GM21526 (cell line): ENCODE data around the gene TMEM100.
"Not testable (repeated sequence)": the region's sequence is repeated elsewhere in the genome, so short reads cannot be mapped to it uniquely, and the experiment has no call there.

Source experiments
- ATAC-seq: cut with Tn5 transposase; IDR thresholded peaks from one replicate; pipeline ENCODE4 v1.9.1; 2021; ENCODE audit warnings: moderate library complexity; ENCODE audit not compliant: unreplicated experiment, low FRiP score

TMEM100 gene

DNA sequence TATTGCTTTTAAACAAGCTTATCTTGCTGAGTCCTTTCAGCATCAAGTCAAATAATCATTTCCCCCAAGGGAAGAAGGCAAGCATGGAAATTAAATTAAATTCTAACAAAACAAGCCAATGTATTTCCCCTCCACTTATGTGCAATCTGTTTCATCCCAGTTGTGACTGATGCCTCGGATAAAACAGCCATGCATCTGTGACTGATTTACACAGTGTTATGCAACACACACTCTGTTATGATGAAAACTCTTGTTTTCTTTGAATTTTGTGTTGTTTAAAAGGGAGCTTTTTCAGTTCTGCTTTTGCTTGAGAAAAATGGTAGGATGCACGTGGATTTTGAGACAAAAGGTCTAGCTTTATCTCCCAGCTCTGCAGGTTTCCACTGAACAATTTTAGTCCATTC lies 32.6 kb downstream of the TMEM100 start:
- ATAC-seq: no peak

DNA sequence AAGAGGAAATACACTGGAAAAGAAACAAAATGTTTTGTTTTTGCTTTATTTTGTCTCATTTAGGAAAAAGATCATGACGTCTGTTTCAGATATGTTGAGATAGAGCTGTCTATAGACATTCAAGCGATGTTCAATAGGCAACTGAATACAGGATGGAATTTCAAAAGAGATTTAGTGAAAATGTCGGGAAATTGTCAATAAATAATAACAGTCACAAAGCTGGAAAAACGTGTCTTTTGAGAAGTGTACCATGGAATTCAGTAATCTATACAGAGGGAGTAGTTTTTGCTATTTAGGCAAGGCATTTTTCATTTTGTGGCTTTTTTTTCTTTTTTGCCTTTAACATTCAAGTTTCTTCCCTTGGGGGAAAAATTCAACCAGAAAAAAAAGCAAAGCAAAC lies 33.0 kb downstream of the TMEM100 start:
- no peak for ATAC-seq

DNA sequence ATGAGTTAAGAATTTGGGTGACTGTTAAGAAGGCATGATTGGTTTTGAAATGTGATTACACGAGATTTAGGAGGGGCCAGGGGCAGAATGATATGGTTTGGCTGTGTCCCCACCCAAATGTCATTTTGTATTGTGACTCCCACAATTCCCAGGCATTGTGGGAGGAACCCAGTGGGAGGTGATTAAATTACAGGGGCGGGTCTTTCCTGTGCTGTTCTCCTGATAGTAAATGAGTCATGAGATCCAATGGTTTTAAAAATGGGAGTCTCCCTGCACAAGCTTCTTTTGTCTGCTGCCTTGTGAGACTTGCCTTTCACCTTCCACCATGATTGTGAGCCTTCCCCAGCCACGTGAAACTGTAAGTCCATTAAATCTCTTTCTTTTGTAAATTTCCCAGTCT lies 34.6 kb downstream of the TMEM100 start:
- ATAC-seq: no peak

DNA sequence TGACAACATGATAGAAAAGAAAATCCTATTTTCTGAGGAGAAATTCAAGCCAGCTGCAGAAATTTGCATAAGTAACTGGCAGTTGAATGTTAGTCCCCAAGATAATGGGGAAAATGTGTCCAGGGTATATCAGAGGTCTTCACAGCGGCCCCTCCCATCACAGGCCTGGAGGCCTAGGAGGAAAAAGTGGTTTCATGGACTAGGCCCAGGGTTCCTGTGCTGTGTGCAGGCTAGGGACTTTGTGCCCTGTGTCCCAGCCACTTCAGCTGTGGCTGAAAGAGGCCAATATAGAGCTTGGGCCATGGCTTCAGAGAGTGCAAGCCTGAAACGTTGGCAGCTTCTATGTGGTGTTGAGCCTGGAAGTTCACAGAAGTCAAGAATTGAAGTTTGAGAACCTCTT lies 35.6 kb downstream of the TMEM100 start:
- ATAC-seq: no peak

DNA sequence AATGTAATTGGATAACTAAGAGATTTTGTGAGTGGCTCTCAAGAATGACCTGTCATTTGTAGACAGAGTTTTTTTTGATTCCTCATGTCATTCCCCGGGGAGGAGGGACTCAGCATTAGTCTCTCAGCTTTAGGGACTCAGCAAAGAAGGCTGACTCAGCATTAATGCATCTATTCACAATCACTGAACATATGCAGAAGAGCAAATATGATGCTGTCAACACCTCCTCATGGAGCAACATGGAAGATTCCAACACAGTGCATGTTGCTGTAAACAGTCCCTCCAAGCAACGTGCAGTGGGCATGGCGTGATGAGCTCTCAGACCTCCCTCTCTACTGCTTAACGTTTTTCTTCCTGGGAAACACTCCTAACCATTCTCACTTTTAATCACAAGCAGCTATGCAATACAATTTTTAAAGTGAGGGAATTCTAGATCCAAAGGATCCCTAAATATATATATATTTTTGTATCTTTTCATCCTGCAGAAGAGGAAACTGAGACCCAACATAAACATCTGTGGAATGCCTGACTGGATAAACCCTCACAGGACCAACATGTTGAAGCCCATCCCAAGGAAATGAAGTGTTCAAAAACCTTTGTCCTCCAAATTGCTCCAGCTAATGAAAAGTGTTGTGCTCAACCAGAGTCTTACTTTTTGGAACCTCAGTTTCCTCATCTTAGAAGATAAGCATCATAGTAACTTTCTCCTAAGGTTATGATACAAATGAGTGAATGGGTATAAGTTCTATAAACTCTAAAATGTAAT lies 38.9 kb downstream of the TMEM100 start:
- no peak for ATAC-seq

DNA sequence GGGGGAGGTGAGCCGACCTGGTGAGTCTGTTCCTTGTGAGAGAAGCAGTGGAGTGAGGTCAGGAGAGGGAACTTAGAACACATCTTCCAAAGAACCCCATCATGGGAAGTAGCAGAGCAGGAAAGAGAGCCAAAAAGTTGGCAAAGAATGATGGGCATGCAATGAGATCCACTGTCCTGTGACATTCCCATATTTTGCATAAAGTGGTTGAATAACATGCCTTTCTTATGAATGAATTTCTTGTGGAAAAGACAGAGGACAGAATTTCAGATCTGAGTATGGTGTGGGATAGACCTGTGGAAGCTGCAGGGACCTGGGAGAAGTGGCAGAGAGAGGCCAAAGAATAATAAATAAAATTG lies 41.3 kb downstream of the TMEM100 start:
- no peak for ATAC-seq

DNA sequence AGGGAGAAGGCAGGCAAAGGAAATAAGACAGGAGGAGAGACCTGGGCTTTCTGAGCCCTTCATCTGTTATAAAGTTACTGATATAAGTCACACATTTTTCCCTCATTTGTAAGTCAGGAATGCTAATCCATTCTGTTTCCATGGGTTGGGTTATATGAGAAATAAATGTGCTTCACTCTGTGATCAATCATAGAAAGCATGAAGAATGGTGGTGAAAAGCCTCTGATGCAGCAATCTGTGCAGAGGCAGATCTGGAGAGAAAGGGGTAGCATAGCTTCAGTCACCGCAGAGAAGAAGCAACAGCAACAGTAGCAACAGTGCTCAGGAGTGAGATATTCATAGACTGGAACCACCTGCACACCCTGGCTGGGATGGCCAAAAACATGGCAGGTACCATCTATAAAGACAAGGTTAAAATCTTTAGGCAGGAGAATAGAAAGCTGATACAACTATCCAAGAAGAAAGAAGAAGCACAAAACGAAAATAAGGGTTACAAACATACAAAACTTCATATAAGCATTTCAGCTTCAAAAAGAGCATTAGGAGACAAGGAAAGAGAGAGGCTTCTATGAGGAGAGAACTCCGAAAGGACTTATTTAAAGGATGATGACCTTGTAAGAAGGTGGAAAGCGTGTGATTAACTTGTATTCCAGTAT lies 41.9 kb downstream of the TMEM100 start:
- ATAC-seq: no peak

DNA sequence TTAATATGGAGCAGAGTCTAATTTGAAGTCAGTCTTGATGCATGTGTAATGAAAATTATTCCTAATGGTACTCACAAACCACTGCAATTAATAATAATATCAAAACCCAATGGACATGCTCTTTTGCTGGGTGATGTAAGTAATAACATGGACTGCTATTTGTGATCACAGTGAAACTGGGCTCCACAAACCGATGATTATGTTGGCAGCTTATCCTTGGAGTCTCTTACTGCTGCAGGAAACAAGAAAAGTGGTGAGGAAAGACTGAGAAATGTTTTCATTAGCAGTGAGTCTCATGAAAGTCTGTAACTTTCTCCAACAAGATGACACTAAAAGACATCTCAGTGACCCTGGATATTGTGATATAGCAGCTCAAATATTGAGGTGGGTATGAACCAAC lies 45.2 kb downstream of the TMEM100 start:
- no peak for ATAC-seq

DNA sequence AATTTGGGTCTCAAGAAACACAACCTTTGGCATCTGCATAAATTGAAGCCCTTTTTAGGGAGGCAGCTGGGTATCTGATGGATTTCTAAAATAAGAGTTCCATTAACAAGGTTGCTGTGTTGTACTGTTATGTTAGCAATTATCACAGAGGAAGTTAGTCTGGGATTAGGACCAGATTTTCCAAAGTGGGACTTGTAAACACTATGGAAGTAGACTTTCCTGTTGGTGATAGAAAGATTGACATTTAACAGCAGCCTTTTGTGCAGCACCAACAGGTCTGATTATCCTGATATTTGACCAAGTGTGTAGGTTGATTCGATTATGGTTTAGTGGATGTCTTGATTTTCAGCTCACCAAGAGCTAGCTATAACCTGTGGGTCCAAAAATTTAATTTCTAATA lies 46.4 kb downstream of the TMEM100 start:
- no peak for ATAC-seq

DNA sequence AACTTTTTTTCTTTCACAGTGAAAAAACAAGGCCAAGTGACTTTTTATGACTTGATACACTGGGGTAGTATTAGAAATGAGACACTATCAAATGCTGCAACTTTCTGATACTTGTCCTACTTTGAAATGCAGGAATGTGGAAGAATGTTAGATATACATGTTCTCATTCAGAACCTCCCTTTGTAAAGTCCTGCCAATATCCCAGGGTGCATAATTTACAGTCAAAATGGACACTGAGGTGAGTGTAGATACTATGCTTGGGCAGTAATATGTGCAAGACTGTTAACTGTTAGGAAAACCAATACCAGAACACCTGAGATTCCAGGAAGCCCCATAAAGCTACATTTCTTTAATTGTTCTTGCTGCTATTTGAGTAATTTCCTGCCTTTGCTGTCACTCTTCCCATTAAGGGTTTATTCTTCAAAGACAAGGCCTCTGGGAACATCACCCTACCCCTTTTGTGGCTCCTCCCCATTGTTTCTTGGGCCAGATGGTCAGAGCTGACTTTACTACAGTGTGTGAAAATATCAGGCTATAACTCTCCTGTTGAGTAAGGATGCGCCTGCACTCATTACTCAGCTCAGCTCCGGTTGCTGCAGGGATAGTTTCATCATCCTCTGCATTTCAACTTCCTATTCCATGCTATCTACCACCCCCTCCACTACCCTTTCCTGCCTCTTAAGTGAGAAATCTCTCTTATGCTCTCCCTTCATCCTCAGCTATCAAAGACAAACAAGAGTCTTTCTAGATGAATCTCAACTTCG lies 48.7 kb downstream of the TMEM100 start:
- no peak for ATAC-seq

DNA sequence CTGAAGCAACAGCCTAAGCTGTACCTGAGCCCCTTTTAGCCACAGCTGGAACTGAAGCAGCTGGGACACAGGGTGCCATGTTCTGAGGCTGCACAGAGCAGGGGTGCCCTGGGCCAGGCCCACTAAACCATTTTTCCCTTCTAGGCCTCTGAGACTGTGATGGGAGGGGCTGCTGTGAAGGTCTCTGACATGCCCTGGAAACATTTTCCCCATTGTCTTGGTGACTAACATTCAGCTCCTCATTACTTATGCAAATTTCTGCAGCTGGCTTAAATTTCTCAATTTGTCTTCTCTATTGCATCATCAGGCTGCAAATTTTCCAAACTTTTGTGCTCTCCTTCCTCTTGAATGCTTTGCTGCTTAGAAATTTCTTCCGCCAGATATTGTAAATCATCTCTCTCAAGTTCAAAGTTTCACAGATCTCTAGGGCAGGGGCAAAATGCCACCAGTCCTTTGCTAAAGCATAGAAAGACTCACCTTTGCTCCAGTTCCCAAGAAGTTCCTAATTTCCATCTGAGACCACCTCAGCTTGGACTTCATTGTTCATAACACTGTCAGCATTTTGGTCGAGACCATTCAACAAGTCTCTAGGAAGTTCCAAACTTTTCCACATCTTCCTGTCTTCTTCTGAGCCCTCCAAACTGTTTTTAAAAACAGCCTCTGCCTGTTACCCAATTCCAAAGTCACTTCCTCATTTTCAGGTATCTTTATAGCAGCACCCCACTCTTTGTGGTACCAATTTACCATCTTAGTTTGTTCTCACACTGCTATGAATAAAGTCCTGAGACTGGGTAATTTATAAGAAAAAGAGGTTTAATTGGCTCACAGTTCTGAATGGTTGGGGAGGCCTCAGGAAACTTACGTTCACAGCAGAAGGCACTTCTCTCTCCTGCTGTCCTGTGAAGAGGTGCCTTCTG lies 49.8 kb downstream of the TMEM100 start:
- ATAC-seq: no peak

DNA sequence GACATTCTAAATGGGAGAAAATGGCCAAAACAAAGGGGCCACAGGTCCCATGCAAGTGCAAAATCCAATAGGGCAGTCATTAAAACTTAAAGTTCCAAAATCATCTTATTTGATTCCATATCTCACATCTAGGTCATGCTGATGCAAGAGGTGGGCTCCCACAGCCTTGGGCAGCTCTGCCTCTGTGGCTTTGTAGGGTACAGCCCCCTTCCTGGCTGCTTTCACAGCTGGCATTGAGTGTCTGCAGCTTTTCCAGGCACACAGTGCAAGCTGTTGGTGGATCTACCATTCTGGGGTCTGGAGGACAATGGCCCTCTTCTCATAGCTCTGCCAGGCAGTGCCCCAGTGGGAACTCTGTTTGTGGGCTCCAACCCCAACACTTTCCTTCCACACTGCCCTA lies 50.7 kb downstream of the TMEM100 start:
- not testable (repeated sequence) for ATAC-seq
